ENCODE data around the gene PON1.

GRCh38 chr7:95342642-95343307 lies 18.4 kb upstream of the PON1 start:
- TF ChIP-seq EZH2 (IDR thresholded peaks at IDR 0.05) (no peak), POLR2AphosphoS5 (IDR thresholded peaks at IDR 0.05; ENCODE audit: borderline replicate concordance, low read depth, low read length) (no peak), FOXP2 (optimal IDR thresholded peaks at IDR 0.05; ENCODE audit: control extremely low read depth, extremely low read length, insufficient read depth) (no peak)

Data from SK-N-MC (cell line).